ENCODE results near the gene DLK2. TPM values are rescaled to one million over a fixed set of nuclear protein-coding genes. Genes with fewer than 3 reads are reported as not detected.
A peak's percentile ranks its signal among the peaks of the same experiment; 100 is the strongest.

DLK2 gene
- total and polyA plus RNA-seq, 2 of the 13 experiments (the other 11 are each of a cell fraction or from before 2014, with no cell fraction given) = 1.2 to 3.8 TPM

DNA sequence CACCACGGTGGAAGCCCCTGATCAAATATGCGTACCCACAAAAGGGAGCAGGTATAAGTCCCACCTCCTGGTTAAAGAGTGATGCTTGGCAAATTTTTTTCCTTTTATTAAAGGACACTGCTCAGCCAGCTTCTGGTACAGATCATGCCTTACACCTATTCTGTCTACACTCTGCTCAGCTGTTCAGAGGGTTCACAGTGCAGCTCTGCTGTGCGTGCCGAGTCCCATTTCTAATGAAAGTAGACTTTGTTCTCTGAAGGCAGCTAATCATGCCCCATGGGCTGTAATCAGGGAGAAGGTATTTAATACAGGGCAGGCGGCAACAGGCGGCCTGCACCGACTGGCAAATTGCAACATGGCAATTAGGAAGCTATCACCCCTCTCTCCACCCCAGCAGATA is 38.5 kb upstream of the DLK2 start (continued):
- peak; percentile 85 for TF ChIP-seq HNF4G (IDR thresholded peaks at IDR 0.05; ENCODE audit: borderline replicate concordance, low read depth, low read length)
- TF ChIP-seq HNF4G (CRISPR knock-in tag; IDR thresholded peaks at IDR 0.05; ENCODE audit: borderline replicate concordance, low read depth) = peak; percentile 80; the same call in 1 of the 2 replicates
- no peak for TF ChIP-seq BRD4 (CRISPR knock-in tag; IDR thresholded peaks at IDR 0.05)
- no peak for TF ChIP-seq BATF2 (CRISPR knock-in tag; IDR thresholded peaks at IDR 0.05)
- TF ChIP-seq YEATS4 (CRISPR knock-in tag; IDR thresholded peaks at IDR 0.05; ENCODE audit: borderline replicate concordance) = 0 out of 2 replicates have a peak, but pooled peaks have one; percentile 22
- TF ChIP-seq SIN3A (IDR thresholded peaks at IDR 0.05; ENCODE audit: borderline replicate concordance, low read depth, low read length) = 0 out of 2 replicates have a peak, but pooled peaks have one; percentile 13
- TF ChIP-seq ZNF275 (CRISPR knock-in tag; IDR thresholded peaks at IDR 0.05; ENCODE audit: borderline replicate concordance) = no peak
- no peak for TF ChIP-seq DNMT1 (CRISPR knock-in tag; IDR thresholded peaks at IDR 0.05)
- TF ChIP-seq, protein P1, sequence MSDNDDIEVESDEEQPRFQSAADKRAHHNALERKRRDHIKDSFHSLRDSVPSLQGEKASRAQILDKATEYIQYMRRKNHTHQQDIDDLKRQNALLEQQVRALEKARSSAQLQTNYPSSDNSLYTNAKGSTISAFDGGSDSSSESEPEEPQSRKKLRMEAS (IDR thresholded peaks at IDR 0.05) = peak; percentile 41
- peak; percentile 54; the same call in 1 of the 2 replicates for TF ChIP-seq TARDBP (CRISPR knock-in tag; IDR thresholded peaks at IDR 0.05)
- no peak for TF ChIP-seq HMGA1 (CRISPR knock-in tag; conservative IDR thresholded peaks at IDR 0.05)
- TF ChIP-seq TBX2 (CRISPR knock-in tag; IDR thresholded peaks at IDR 0.05; ENCODE audit: borderline replicate concordance) = peak; percentile 63; the same call in 1 of the 2 replicates
- TF ChIP-seq, protein P2, sequence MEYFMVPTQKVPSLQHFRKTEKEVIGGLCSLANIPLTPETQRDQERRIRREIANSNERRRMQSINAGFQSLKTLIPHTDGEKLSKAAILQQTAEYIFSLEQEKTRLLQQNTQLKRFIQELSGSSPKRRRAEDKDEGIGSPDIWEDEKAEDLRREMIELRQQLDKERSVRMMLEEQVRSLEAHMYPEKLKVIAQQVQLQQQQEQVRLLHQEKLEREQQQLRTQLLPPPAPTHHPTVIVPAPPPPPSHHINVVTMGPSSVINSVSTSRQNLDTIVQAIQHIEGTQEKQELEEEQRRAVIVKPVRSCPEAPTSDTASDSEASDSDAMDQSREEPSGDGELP (IDR thresholded peaks at IDR 0.05; ENCODE audit: borderline replicate concordance, low read depth) = peak; percentile 99
- no peak; the same call in 1 of the 2 replicates for TF ChIP-seq ZBTB38 (CRISPR knock-in tag; IDR thresholded peaks at IDR 0.05)
- TF ChIP-seq AGO1 (IDR thresholded peaks at IDR 0.05; ENCODE audit: low read depth, low read length, poor library complexity, severe bottlenecking) = no peak
- no peak; the same call in 1 of the 2 replicates for TF ChIP-seq NR2F6 (IDR thresholded peaks at IDR 0.05)
- TF ChIP-seq NR2F6 (CRISPR knock-in tag; IDR thresholded peaks at IDR 0.05) = peak; percentile 39; the same call in 1 of the 2 replicates
- peak; percentile 27; the same call in 1 of the 2 replicates for TF ChIP-seq FOXP4 (CRISPR knock-in tag; IDR thresholded peaks at IDR 0.05)
- TF ChIP-seq, protein P3, sequence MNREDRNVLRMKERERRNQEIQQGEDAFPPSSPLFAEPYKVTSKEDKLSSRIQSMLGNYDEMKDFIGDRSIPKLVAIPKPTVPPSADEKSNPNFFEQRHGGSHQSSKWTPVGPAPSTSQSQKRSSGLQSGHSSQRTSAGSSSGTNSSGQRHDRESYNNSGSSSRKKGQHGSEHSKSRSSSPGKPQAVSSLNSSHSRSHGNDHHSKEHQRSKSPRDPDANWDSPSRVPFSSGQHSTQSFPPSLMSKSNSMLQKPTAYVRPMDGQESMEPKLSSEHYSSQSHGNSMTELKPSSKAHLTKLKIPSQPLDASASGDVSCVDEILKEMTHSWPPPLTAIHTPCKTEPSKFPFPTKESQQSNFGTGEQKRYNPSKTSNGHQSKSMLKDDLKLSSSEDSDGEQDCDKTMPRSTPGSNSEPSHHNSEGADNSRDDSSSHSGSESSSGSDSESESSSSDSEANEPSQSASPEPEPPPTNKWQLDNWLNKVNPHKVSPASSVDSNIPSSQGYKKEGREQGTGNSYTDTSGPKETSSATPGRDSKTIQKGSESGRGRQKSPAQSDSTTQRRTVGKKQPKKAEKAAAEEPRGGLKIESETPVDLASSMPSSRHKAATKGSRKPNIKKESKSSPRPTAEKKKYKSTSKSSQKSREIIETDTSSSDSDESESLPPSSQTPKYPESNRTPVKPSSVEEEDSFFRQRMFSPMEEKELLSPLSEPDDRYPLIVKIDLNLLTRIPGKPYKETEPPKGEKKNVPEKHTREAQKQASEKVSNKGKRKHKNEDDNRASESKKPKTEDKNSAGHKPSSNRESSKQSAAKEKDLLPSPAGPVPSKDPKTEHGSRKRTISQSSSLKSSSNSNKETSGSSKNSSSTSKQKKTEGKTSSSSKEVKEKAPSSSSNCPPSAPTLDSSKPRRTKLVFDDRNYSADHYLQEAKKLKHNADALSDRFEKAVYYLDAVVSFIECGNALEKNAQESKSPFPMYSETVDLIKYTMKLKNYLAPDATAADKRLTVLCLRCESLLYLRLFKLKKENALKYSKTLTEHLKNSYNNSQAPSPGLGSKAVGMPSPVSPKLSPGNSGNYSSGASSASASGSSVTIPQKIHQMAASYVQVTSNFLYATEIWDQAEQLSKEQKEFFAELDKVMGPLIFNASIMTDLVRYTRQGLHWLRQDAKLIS (CRISPR knock-in tag; IDR thresholded peaks at IDR 0.05) = no peak
- TF ChIP-seq ZBTB34 (CRISPR knock-in tag; IDR thresholded peaks at IDR 0.05) = peak; percentile 68; the same call in 1 of the 2 replicates
